ENCODE measurements around the gene GMPR2. TPM values are rescaled to one million over a fixed set of nuclear protein-coding genes. Genes with fewer than 3 reads are reported as not detected.
A peak's percentile ranks its signal among the peaks of the same experiment; 100 is the strongest.

The GMPR2 gene
- total and polyA plus RNA-seq, 2 of the 13 experiments (the other 11 are each of a cell fraction or from before 2014, with no cell fraction given) = 210 to 273 TPM

DNA sequence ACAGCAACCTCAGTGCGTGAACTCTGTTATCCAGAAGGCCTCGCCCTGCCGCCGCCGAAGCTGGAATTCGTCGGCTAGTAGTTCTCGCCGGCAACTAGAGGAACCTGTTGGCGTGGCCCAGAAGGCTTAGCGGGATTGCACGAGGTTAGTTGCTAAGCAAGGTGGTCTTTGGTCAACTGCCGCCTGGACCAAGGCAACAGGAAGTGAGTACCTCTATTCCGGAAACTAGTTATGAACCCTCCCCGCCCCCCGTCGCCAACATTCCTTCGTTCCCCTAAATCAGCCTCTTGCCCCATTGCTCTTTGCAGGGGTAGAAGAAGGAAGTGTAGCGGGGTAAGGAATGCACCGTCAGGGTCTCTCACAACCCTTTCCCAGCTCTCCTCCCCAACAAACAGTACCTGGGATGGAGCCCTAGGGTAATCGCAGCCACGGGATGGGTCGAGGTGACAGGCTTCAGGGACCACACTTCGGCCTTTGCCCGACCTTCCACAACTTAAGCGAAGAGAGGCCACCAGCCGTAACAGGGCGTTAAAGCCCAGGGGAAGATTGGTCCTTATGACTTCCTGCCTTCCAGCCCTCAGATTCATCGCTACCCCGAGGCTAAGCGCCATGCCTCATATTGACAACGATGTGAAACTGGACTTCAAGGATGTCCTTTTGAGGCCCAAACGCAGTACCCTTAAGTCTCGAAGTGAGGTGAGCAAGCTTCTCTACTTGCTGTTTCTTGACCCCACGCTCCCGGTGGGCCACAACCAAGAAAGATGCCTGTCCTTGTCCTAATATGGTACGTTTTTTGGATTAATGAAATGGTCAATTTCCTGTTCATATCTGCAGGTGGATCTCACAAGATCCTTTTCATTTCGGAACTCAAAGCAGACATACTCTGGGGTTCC lies at the start of gene GMPR2 (continued):
- TF ChIP-seq TOPORS (CRISPR knock-in tag; IDR thresholded peaks at IDR 0.05) = peak; percentile 87
- no peak for TF ChIP-seq HCFC1 (IDR thresholded peaks at IDR 0.05; ENCODE audit: low read depth, low read length)
- 0 out of 2 replicates have a peak, but pooled peaks have one; percentile 62 for TF ChIP-seq ZNF326 (CRISPR knock-in tag; IDR thresholded peaks at IDR 0.05; ENCODE audit: borderline replicate concordance)
- peak; percentile 13 for TF ChIP-seq SMAD9 (CRISPR knock-in tag; IDR thresholded peaks at IDR 0.05)
- peak; percentile 66 for TF ChIP-seq PCBP2 (optimal IDR thresholded peaks at IDR 0.05; ENCODE audit: low read depth, low read length, poor library complexity, severe bottlenecking)
- TF ChIP-seq ZNF674 (CRISPR knock-in tag; IDR thresholded peaks at IDR 0.05; ENCODE audit: low read depth) = no peak
- TF ChIP-seq ZNF879 (CRISPR knock-in tag; IDR thresholded peaks at IDR 0.05) = peak; percentile 88
- TF ChIP-seq KDM2A (CRISPR knock-in tag; IDR thresholded peaks at IDR 0.05; ENCODE audit: borderline replicate concordance, low read depth) = peak; percentile 96
- TF ChIP-seq NFYC (CRISPR knock-in tag; IDR thresholded peaks at IDR 0.05) = peak; percentile 46
- TF ChIP-seq TOE1 (CRISPR knock-in tag; IDR thresholded peaks at IDR 0.05) = no peak
- TF ChIP-seq LCORL (IDR thresholded peaks at IDR 0.05) = no peak; the same call in 1 of the 2 replicates
- peak; percentile 98 for TF ChIP-seq LCORL (CRISPR knock-in tag; IDR thresholded peaks at IDR 0.05)
- peak; percentile 37; the same call in 1 of the 2 replicates for TF ChIP-seq NCOA5 (CRISPR knock-in tag; IDR thresholded peaks at IDR 0.05)
- no peak for TF ChIP-seq ZMYM3 (CRISPR knock-in tag; IDR thresholded peaks at IDR 0.05)
- TF ChIP-seq CHD4 (IDR thresholded peaks at IDR 0.05; ENCODE audit: borderline replicate concordance, low read length) = no peak
- TF ChIP-seq FOXM1 (CRISPR knock-in tag; IDR thresholded peaks at IDR 0.05) = no peak
- TF ChIP-seq HNRNPUL1 (IDR thresholded peaks at IDR 0.05; ENCODE audit: low read depth, low read length) = no peak
- TF ChIP-seq MIER3 (CRISPR knock-in tag; IDR thresholded peaks at IDR 0.05; ENCODE audit: borderline replicate concordance) = peak; percentile 82; the same call in 1 of the 2 replicates
- TF ChIP-seq ZFY (CRISPR knock-in tag; IDR thresholded peaks at IDR 0.05) = peak; percentile 98
- TF ChIP-seq, protein P1, sequence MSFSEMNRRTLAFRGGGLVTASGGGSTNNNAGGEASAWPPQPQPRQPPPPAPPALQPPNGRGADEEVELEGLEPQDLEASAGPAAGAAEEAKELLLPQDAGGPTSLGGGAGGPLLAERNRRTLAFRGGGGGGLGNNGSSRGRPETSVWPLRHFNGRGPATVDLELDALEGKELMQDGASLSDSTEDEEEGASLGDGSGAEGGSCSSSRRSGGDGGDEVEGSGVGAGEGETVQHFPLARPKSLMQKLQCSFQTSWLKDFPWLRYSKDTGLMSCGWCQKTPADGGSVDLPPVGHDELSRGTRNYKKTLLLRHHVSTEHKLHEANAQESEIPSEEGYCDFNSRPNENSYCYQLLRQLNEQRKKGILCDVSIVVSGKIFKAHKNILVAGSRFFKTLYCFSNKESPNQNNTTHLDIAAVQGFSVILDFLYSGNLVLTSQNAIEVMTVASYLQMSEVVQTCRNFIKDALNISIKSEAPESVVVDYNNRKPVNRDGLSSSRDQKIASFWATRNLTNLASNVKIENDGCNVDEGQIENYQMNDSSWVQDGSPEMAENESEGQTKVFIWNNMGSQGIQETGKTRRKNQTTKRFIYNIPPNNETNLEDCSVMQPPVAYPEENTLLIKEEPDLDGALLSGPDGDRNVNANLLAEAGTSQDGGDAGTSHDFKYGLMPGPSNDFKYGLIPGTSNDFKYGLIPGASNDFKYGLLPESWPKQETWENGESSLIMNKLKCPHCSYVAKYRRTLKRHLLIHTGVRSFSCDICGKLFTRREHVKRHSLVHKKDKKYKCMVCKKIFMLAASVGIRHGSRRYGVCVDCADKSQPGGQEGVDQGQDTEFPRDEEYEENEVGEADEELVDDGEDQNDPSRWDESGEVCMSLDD (CRISPR knock-in tag; IDR thresholded peaks at IDR 0.05; ENCODE audit: borderline replicate concordance) = peak; percentile 42; the same call in 1 of the 2 replicates
- TF ChIP-seq ZNF510 (CRISPR knock-in tag; IDR thresholded peaks at IDR 0.05; ENCODE audit: low read depth) = peak; percentile 85
- no peak for TF ChIP-seq CBX2 (IDR thresholded peaks at IDR 0.05; ENCODE audit: low read depth, low read length)
- TF ChIP-seq CBX2 (CRISPR knock-in tag; IDR thresholded peaks at IDR 0.05; ENCODE audit: low read depth) = no peak
- TF ChIP-seq SMARCE1 (IDR thresholded peaks at IDR 0.05; ENCODE audit: borderline replicate concordance) = no peak
- TF ChIP-seq, protein P2, sequence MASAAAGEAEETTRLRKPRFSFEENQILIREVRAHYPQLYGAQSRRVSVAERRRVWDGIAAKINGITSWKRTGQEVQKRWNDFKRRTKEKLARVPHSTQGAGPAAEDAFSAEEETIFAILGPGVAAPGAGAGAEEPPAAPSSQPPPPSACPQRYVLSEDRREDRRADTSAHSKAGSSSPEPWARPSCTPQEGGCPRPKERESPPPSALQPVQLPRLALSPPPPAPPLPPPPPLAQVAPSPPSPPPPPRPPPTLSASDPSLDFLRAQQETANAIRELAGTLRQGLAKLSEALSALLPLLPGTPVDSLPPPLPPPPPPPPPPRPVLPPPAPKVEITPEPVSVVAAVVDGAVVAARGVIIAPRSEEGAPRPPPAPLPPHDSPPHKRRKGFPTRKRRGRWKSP (CRISPR knock-in tag; IDR thresholded peaks at IDR 0.05) = no peak
- peak; percentile 90 for TF ChIP-seq ZNF264 (CRISPR knock-in tag; IDR thresholded peaks at IDR 0.05)
- no peak for TF ChIP-seq RFXANK (CRISPR knock-in tag; IDR thresholded peaks at IDR 0.05)
- TF ChIP-seq, protein P3, sequence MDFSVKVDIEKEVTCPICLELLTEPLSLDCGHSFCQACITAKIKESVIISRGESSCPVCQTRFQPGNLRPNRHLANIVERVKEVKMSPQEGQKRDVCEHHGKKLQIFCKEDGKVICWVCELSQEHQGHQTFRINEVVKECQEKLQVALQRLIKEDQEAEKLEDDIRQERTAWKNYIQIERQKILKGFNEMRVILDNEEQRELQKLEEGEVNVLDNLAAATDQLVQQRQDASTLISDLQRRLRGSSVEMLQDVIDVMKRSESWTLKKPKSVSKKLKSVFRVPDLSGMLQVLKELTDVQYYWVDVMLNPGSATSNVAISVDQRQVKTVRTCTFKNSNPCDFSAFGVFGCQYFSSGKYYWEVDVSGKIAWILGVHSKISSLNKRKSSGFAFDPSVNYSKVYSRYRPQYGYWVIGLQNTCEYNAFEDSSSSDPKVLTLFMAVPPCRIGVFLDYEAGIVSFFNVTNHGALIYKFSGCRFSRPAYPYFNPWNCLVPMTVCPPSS (IDR thresholded peaks at IDR 0.05) = no peak
